CD14-positive monocyte (primary cell): Measurements from ENCODE around the gene FOXK2. TPM values are rescaled to one million over a fixed set of nuclear protein-coding genes. Genes with fewer than 3 reads are reported as not detected.

Source experiments
- DNase-seq, 3 donors: peaks; one replicate each; pipeline ENCODE4 v3.0.0-alpha.2; 2011 to 2022
- H2AFZ ChIP-seq: 2 replicates; pipeline ENCODE4 v1.6.0; 2012; ENCODE audit warnings: mild to moderate bottlenecking, low read depth, low read length, inconsistent platforms; ENCODE audit not compliant: insufficient read depth, poor library complexity, severe bottlenecking
- H3K27ac ChIP-seq, 2 donors: 1 replicate in 1 of 2; 2 replicates in 1 of 2; pipeline ENCODE4 v1.5.1; 2012 to 2013; ENCODE audit warnings: low read length in 2 of 2, control low read depth in 1 of 2, inconsistent platforms in 1 of 2, low read depth in 1 of 2, mild to moderate bottlenecking in 1 of 2
- H3K27me3 ChIP-seq, 2 donors: one replicate each; pipeline versions ENCODE4 v1.6.0 to v1.6.1; 2011 to 2013; ENCODE audit warnings: low read length in 2 of 2; ENCODE audit not compliant: control insufficient read depth in 2 of 2, insufficient read depth in 2 of 2
- H3K36me3 ChIP-seq, 2 donors: replicated peaks in 1 of 2; 1 replicate in 1 of 2; 2 replicates in 1 of 2; pipeline versions ENCODE4 v1.5.1 to v1.6.1; 2012 to 2013; ENCODE audit warnings: low read length in 2 of 2, control low read depth in 1 of 2, inconsistent platforms in 1 of 2, mild to moderate bottlenecking in 1 of 2; ENCODE audit not compliant: insufficient read depth in 2 of 2, control insufficient read depth in 1 of 2
- H3K4me1 ChIP-seq, 2 donors: 1 replicate in 1 of 2; 2 replicates in 1 of 2; pipeline versions ENCODE4 v1.5.1 to v1.6.1; 2012 to 2013; ENCODE audit warnings: low read length in 2 of 2, control low read depth in 1 of 2, inconsistent platforms in 1 of 2, mild to moderate bottlenecking in 1 of 2, moderate library complexity in 1 of 2; ENCODE audit not compliant: insufficient read depth in 2 of 2, control insufficient read depth in 1 of 2
- H3K4me2 ChIP-seq: replicated peaks from 2 replicates; pipeline ENCODE3; 2012; ENCODE audit warnings: low read length, moderate library complexity, mild to moderate bottlenecking; ENCODE audit not compliant: poor library complexity, severe bottlenecking; ENCODE audit errors: extremely low read depth
- H3K4me3 ChIP-seq, 3 experiments: fragments of 200-600 bp in 1 of 3; sonication (generic) in 1 of 3; replicated peaks in 1 of 3; 1 replicate in 2 of 3; 2 replicates in 1 of 3; pipeline ENCODE4 v1.5.1; 2011 to 2013; ENCODE audit warnings: low read length in 3 of 3, mild to moderate bottlenecking in 3 of 3, control low read depth in 2 of 3, low read depth in 2 of 3, inconsistent platforms in 1 of 3, moderate library complexity in 1 of 3
- H3K79me2 ChIP-seq: 2 replicates; pipeline ENCODE4 v1.6.0; 2012; ENCODE audit warnings: mild to moderate bottlenecking, control low read depth, inconsistent platforms, low read length, moderate library complexity; ENCODE audit not compliant: insufficient read depth
- H3K9ac ChIP-seq: 2 replicates; pipeline ENCODE4 v1.6.0; 2017; ENCODE audit warnings: low read length, mild to moderate bottlenecking; ENCODE audit not compliant: insufficient read depth, poor library complexity, severe bottlenecking
- H3K9me3 ChIP-seq, 2 donors: replicated peaks in 1 of 2; 1 replicate in 1 of 2; 2 replicates in 1 of 2; pipeline versions ENCODE4 v1.5.1 to v1.6.1; 2012 to 2013; ENCODE audit warnings: low read length in 2 of 2, control low read depth in 1 of 2; ENCODE audit not compliant: control insufficient read depth in 1 of 2, insufficient read depth in 1 of 2
- H4K20me1 ChIP-seq: 2 replicates; pipeline ENCODE4 v1.6.0; 2012; ENCODE audit warnings: mild to moderate bottlenecking, low read length, control low read depth, moderate library complexity; ENCODE audit not compliant: insufficient read depth
- H3K27ac Mint-ChIP-seq, 7 donors: one replicate each; pipeline ENCODE4 v1.8.0; 2020; ENCODE audit warnings: mild to moderate bottlenecking in 7 of 7, mixed read lengths in 7 of 7, moderate library complexity in 6 of 7, inconsistent platforms in 2 of 7
- H3K27me3 Mint-ChIP-seq, 3 donors: one replicate each; pipeline ENCODE4 v1.8.0; 2021 to 2022; ENCODE audit warnings: low read depth in 3 of 3, mild to moderate bottlenecking in 3 of 3, mixed read lengths in 3 of 3, moderate library complexity in 3 of 3, inconsistent platforms in 1 of 3
- H3K36me3 Mint-ChIP-seq, 2 donors: one replicate each; pipeline ENCODE4 v1.8.0; 2020; ENCODE audit warnings: mixed read lengths in 2 of 2, inconsistent platforms in 1 of 2, mild to moderate bottlenecking in 1 of 2
- H3K4me1 Mint-ChIP-seq: one replicate; pipeline ENCODE4 v1.8.0; 2020; ENCODE audit warnings: mild to moderate bottlenecking, mixed read lengths
- H3K4me3 Mint-ChIP-seq, 2 donors: one replicate each; pipeline ENCODE4 v1.8.0; 2020; ENCODE audit warnings: mild to moderate bottlenecking in 2 of 2, mixed read lengths in 2 of 2, moderate library complexity in 1 of 2
- H3K9me3 Mint-ChIP-seq, 7 donors: one replicate each; pipeline ENCODE4 v1.8.0; 2020 to 2022; ENCODE audit warnings: mixed read lengths in 7 of 7, mild to moderate bottlenecking in 6 of 7, moderate library complexity in 6 of 7, inconsistent platforms in 2 of 7
- WGBS: methylation state at CpG from one replicate; pipeline ENCODE4 v1.1.5; 2013; ENCODE audit warnings: missing lambda C conversion rate; ENCODE audit not compliant: insufficient coverage; 5-methylcytosine and 5-hydroxymethylcytosine counted together
- intact Hi-C, 2 donors: fragments of 100-400 bp; cut with micrococcal nuclease; formaldehyde crosslinking; loops; one replicate each; pipeline versions ENCODE4 v1.15.0 to v1.15.1; 2023
- polyA plus RNA-seq, 3 donors: library from polyadenylated mRNA; depleted of rRNA in 1 of 3; unstranded in 2 of 3; stranded (reverse) in 1 of 3; fragments of 300-500 nt in 2 of 3; fragments of >200 nt in 1 of 3; fragmentation: Illumina TruSeq in 2 of 3; gene quantifications; 1 replicate in 2 of 3; 2 replicates in 1 of 3; pipeline ENCODE4 v1.2.3, GENCODE V29; 2012 to 2021
- TF ChIP-seq, protein P1 (sequence below): fragments of 200-600 bp; IDR thresholded peaks from one replicate; pipeline ENCODE4 v1.8.0; 2022; ENCODE audit warnings: antibody characterized with exemption, mild to moderate bottlenecking

FOXK2 gene
- polyA plus RNA-seq, 3 donors, result 3.5 to 18.4 (median 4.7) TPM

DNA sequence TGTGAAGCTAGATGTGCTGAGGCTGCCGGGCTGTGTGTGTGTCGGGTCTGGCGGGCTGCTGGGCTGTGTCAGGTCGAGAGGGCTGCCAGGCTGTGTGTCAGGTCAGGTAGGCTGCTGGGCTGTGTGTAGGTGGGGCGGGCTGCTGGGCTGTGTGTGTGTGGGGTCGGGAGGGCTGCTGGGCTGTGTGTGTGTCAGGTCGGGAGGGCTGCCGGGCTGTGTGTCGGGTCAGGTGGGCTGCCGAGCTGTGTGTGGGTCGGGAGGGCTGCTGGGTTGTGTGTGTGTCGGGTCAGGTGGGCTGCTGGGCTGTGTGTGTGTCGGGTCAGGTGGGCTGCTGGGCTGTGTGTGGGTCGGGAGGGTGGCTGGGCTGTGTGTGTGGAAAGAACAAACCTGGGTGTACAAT lies 120.1 kb downstream of the FOXK2 start:
- Histone ChIP-seq H3K4me1 (no peaks in the 10 kb centered on the region), H3K9me3 (peaks cover 0 to 7% of the 10 kb centered on the region in 2 donors), H3K9ac (no peak overlapping the region), H3K79me2 (peaks cover 97% of the 10 kb centered on the region), H3K27me3 (no peaks in the 10 kb centered on the region), H3K4me3 (no peak overlapping the region), H2AFZ (no peak overlapping the region), H3K36me3 (peaks cover 51 to 94% of the 10 kb centered on the region in 2 donors), H3K27ac (no peak overlapping the region), H3K4me2 (no peak overlapping the region), H4K20me1 (peaks cover 99% of the 10 kb centered on the region)
- Mint-ChIP-seq H3K4me1 (peaks cover 3% of the 10 kb centered on the region), H3K27ac (peak overlapping the region in 3 of 7 donors; percentile 35 to 57 (median 47)), H3K9me3 (peaks cover 0 to 6% (median 5%) of the 10 kb centered on the region in 7 donors), H3K27me3 (no peaks in the 10 kb centered on the region), H3K36me3 (peaks cover 62 to 89% of the 10 kb centered on the region in 2 donors), H3K4me3 (no peak overlapping the region)
- no peak for DNase-seq
- TF ChIP-seq, protein P1, sequence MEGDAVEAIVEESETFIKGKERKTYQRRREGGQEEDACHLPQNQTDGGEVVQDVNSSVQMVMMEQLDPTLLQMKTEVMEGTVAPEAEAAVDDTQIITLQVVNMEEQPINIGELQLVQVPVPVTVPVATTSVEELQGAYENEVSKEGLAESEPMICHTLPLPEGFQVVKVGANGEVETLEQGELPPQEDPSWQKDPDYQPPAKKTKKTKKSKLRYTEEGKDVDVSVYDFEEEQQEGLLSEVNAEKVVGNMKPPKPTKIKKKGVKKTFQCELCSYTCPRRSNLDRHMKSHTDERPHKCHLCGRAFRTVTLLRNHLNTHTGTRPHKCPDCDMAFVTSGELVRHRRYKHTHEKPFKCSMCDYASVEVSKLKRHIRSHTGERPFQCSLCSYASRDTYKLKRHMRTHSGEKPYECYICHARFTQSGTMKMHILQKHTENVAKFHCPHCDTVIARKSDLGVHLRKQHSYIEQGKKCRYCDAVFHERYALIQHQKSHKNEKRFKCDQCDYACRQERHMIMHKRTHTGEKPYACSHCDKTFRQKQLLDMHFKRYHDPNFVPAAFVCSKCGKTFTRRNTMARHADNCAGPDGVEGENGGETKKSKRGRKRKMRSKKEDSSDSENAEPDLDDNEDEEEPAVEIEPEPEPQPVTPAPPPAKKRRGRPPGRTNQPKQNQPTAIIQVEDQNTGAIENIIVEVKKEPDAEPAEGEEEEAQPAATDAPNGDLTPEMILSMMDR, result no peak
- intact Hi-C loops, result no loop called here
- WGBS, result 76% methylated on average over 14 of the region's 14 CpGs

DNA sequence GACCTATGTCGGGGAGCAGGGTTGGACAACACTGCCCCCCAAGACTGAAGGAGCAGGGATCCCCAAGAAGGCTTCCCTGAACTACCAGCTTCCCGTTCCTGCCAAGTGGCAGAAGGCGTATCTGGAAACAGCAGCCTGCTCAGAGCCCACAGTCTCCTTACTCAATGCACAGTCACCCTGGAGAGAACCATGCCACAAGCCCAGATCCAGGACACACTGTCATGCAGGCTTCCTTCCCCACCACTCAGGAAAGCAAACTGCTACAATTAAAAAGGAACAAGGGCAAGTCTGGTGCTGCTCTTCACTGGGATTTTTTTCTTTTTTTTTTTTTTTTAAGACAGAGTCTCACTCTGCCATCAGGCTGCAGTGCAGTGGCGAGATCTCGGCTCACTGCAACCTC lies 120.5 kb downstream of the FOXK2 start:
- Histone ChIP-seq H3K9me3 (peaks cover 0 to 7% of the 10 kb centered on the region in 2 donors), H3K36me3 (peaks cover 51 to 92% of the 10 kb centered on the region in 2 donors), H3K9ac (no peak overlapping the region), H3K27ac (no peak overlapping the region), H3K79me2 (peaks cover 97% of the 10 kb centered on the region), H3K4me1 (no peaks in the 10 kb centered on the region), H3K27me3 (no peaks in the 10 kb centered on the region), H2AFZ (no peak overlapping the region), H3K4me3 (no peak overlapping the region), H4K20me1 (peaks cover 99% of the 10 kb centered on the region), H3K4me2 (no peak overlapping the region)
- Mint-ChIP-seq H3K4me3 (no peak overlapping the region), H3K27me3 (no peaks in the 10 kb centered on the region), H3K9me3 (peaks cover 0 to 6% (median 5%) of the 10 kb centered on the region in 7 donors), H3K4me1 (peaks cover 3% of the 10 kb centered on the region), H3K36me3 (peaks cover 62 to 91% of the 10 kb centered on the region in 2 donors), H3K27ac (peak overlapping the region in 2 of 7 donors; percentile 35 to 57)
- DNase-seq, result no peak
- TF ChIP-seq, protein P1, result no peak
- 21% methylated on average over 5 of the region's 5 CpGs for WGBS
- intact Hi-C loops, result no loop called here
